Right kidney (tissue), 9 donors: ENCODE measurements around the gene TLE6.
"Not testable (repeated sequence)": the region's sequence is repeated elsewhere in the genome, so short reads cannot be mapped to it uniquely, and the experiment has no call there.

Source experiments
- DNase-seq: peaks from one replicate; pipeline ENCODE4 v3.0.0-alpha.2; 2016
- long read RNA-seq, 8 donors: transcript quantifications; one replicate each; lab custom pipeline, GENCODE V29; 2026

The TLE6 gene
- long read RNA-seq, donor 1, partial matches to known transcripts, result 177 of 199 reads
- long read RNA-seq, donor 1, other reads (novel, unspliced or antisense), result 22 of 199 reads
- long read RNA-seq, donor 2, result 0 reads
- long read RNA-seq, donor 3, result 0 reads
- long read RNA-seq, donor 4, partial matches to known transcripts, result 195 of 195 reads
- long read RNA-seq, donor 4, other reads (novel, unspliced or antisense), result 0 of 195 reads
- long read RNA-seq, donor 5, partial matches to known transcripts, result 0 of 1 reads
- long read RNA-seq, donor 5, other reads (novel, unspliced or antisense), result 0 of 1 reads
- long read RNA-seq, donor 6, result 0 reads
- long read RNA-seq, donor 7, result 0 reads
- long read RNA-seq, donor 8, partial matches to known transcripts, result 0 of 1 reads
- long read RNA-seq, donor 8, other reads (novel, unspliced or antisense), result 0 of 1 reads

- DNase-seq, result peak; percentile 88
Observed at GRCh38 chr19:2977001-2977745, at the start of gene TLE6. TLE6 (plus strand) TSS chr19:2977564; CDS start chr19:2978234, 670 bp downstream.

DNA sequence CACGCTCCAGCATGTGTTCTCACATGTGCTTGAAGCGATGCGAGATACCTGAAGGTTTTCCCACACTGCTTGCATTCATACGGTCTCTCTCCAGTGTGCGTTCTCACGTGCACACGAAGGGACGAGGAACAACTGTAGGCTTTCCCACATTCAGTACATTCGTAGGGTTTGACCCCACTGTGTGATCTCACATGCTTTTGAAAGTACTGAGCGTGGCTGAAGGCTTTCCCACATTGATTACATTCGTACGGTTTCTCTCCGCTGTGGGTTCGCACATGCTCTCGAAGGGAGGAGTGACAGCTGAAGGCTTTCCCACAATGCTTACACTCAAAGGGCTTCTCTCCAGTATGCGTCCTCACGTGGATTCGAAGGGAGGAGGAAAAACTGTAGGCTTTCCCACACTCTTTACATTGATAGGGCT lies 43.9 kb upstream of the TLE6 start:
- DNase-seq, result no peak

GRCh38 chr19:2935863-2936262 lies 41.5 kb upstream of the TLE6 start:
- not testable (repeated sequence) for DNase-seq

GRCh38 chr19:2942928-2943640 lies 34.3 kb upstream of the TLE6 start:
- no peak for DNase-seq

DNA sequence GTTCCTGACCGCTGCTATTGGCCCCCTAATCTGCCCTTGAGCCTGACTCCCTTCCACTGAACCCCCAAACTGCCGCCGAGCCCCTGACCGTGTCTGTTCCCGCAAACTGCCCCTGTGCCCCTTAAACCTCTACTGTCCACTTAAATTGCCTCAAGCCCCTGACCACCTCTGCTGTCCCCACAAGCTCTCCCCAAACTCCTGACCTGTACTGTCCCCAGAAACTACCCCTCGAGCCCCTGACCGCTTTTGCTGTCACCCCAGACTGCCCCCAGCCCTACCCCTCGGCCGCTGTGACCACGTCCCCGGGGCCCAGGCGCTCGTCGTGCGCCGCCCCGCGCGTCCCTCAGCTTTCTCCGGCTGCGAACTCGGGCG lies 33.0 kb upstream of the TLE6 start:
- no peak for DNase-seq

DNA sequence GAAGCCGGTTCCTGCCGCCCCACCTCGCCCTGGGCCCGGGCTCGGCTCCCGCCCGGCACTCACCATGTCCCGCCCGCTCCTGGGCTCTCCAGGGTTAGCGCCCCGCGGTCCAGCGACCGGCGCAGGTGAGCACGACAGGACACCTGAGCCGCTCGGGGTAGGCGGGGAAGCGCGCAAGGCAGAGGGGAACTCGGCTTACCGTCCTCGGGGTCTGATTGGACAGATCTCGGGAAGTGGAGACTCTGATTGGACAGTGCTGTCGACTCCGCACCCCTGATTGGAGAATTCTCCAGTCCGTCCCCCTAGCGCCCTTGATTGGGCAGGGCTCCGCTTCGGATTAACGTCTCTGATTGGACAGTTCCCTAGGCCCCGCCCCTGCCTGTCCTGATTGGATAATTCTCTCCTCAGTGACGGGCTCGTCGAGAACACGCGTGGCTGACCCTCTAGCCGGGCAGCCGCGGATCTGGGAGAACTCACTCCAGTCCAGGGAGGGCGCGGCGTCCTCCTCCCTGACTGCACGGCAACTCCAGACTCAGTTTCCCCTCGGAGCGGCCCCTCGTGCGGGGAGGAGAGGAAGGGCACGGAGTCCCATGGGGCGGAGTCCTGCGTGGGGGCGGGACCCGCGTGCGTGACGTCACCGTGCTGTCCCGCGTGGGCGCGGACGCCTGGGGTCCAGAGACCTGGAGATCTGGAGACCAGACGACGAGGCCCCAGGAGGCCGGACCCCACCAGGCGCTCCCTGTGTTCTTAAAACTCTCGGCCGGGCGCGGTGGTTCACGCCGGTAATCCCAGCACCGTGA lies 32.4 kb upstream of the TLE6 start, which contains the start of gene ZNF77:
ZNF77 (minus strand) TSS at position 197 of the 800 bp plus-strand sequence; CDS start at position 66, 131 bp downstream.
- DNase-seq, result peak; percentile 96

DNA sequence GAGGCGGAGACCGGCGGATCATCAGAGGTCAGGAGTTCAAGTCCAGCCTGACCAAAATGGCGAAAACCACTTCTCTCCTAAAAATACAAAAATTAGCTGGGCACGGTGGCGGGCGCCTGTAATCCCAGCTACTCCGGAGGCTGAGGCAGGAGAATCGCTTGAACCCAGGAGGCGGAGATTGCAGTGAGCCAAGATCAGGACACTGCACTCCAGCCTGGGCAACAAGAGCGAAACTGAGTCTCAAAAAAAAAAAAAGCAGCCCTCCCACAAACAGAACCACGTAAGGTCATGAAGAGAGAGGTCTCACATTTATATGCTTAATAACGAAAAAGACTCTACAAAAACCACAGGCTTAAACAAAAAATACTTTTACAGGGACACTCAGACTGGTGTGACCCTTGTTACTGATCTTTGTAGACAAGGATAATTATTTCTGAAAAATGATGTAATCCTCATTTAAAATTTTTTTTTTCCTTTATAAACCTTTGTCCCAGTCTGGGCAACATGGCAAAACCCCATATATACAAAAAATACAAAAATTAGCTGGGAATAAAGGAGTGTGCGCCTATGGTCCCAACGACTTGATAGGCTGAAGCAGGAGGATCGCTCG lies 31.7 kb upstream of the TLE6 start:
- DNase-seq, result no peak

GRCh38 chr19:2949939-2950285 lies 27.5 kb upstream of the TLE6 start:
- no peak for DNase-seq

DNA sequence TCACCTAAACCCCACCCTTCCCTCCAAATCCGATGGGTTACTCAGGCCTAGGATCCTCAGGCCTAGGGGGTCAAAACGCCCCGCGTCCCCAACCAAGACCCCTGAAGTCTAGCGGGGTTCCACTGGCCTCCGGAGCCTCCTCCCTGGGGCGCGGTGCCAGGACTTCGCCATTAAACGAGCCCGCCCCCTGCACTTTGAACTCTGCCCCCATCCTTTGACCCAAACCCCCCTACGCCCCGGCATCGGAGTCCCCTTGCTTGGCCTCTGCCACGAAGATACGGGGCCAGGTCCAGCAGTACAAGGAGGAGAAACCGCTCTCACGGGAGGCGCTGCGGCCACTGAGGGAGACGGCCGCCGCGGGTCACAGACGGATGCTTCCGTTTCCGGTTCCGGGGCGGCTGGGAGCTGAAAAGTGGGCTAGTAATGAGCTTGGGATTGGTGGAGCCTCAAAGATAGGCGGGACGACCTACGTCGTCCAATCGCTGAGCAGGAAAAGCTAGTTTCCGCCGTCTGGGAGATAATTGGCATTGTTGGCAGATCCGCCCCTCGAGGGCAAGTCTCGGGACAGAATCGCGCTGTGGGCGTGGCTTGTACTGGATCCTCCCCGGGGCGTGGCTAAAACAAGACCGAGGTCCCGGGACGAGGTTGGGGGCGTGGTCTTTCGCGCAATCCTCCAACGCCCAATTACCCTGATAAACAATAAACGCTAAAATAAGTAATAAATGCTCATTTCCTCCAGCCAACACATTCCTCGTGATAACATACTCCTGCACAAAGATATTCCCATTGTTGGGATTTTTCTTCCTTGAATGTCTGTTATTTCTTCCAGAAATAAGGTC lies 26.9 kb upstream of the TLE6 start:
- DNase-seq, result peak; percentile 95

DNA sequence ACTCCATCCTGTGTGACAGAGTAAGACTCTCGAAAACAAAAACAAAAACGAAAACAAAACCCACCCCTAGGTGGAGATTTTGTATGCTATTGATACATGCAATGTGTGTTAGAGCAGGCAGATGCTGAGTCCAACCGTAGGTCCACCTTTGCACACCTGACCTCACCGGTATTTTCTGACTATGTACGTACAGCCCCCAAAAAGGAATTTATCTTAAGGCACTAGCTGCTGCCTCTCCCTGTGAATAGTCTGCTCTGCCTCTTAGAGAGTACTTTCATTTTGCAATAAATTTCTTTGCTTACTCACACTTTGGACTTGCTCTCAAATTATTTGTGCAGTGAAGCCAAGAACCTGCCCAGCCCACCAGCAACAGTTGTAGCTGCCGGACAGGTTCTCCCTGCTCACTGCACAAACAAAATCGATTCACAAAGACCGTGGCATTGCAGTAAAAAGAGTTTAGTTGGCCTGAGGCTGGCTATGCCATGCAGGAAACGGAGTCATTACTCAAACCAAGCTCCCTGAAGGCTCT lies 24.3 kb upstream of the TLE6 start:
- no peak for DNase-seq

DNA sequence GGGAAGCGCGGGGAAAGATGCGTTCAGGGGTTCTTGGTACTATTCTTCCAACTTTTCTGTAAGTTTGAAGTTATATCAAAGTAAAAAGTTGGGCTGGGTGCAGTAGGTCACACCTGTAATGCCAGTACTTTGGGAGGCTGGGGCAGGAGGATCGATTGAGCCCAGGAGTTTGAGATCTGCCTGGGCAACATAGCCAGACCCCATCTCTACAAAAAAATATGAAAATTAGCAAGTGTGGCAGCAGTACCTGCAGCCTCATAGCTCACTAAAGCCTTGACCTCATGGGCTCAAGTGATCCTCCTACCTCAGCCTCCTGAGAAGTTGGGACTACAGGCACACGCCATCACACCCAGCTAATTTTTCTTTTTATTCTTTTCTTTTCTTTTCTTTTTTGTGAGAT lies 20.2 kb upstream of the TLE6 start:
- no peak for DNase-seq

DNA sequence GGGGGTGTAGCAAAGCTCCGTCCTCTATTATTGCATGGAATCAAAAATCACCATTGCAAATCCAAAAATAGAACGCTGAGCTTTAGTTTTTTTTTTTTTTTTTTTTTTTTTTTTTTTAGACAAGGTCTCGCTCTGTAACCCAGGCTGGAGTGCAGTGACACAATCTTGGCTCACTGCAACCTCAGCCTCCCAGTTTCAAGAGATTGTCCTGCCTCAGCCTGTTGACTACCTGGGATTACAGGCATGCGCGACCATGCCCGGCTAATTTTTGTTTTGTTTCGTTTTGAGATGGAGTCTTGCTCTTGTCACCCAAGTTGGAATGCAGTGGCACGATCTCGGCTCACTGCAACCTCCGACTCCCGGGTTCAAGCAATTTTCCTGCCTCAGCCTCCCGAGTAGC lies 17.2 kb upstream of the TLE6 start:
- no peak for DNase-seq

DNA sequence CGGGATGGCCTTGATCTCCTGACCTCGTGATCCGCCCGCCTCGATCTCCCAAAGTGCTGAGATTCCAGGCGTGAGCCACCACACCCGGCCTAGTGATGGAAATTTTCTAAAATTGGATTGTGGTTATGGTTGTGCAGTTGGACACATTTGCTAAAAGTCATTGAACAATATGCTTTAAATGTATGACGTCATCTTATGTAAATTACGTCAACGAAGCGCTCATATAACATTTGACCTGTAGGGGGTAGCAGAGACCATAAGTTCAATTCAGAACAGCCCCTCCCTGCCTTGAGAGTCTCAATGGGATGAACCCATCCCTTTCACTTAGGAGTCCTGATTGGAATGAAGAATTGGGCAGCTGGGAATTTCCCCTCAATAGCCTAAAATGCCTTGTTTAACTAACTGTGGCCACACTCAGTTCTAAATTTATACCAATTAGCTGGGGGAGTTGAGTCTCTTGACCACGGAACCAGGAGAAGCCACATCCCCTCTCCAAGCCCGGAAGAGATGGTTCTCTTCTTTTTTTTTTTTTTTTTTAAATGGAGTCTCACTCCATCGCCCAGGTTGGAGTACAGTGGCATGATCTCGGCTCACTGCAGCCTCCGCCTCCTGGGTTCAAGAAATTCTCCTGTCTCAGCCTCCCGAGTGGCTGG lies 15.2 kb upstream of the TLE6 start:
- DNase-seq, result peak; percentile 71

DNA sequence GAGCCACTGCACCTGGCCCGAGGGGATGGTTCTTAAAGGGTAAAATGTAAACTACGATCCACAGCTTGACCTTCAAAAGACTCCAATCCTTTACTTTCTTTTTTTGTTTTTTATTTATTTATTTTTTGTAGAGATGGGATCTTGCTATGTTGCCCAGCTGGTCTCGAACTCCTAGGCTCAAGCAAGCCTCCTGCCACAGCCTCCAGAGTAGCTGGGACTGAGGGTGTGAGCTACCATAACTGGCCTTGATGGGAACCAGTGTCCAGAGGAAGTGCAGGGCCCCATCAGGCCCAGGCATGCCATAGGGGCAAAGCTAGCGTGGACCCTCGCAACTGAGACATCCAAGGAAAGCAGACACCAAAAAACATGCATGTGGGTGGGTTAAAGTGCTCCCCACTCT lies 14.2 kb upstream of the TLE6 start:
- DNase-seq, result no peak

DNA sequence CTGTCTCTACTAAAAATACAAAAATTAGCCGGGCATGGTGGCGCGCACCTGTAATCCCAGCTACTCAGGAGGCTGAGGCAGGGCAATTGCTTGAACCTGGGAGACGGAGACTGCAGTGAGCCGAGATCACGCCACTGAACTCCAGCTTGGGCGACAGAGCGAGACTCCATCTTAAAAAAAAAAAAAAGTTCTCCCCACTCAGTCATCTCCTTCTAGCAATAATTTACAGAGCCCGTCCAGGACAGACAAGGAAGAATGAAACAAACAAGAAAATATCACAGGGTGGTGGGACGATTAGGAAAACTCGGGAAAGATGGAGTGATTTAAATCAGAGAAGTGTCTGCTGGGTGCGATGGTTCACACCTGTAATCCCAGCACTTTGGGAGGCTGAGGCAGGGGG lies 13.7 kb upstream of the TLE6 start:
- not testable (repeated sequence) for DNase-seq

DNA sequence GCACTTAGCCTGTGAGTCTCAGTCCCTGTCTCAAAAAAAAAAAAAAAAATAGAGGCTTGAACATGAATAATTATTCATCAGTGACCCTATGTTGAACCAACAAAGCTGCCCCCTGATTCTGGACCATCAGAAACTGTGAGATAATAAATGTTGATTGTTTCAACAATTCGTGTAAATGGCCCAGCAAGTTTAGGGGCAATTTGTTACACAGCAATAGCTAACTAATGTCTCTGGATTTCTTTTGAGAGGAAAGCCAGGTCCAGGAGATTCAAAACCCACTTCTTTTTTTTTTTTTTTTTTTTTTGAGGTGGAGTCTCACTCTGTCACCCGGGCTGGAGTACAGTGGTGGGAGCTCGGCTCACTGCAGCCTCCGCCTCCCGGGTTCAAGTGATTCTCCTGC lies 12.5 kb upstream of the TLE6 start:
- DNase-seq, result no peak

- no peak for DNase-seq
Observed at GRCh38 chr19:2967972-2968371, 9.4 kb upstream of the TLE6 start.

- peak; percentile 67 for DNase-seq
Observed at GRCh38 chr19:2969104-2969504, 8.3 kb upstream of the TLE6 start.

- no peak for DNase-seq
Observed at GRCh38 chr19:2970201-2970835, 7.0 kb upstream of the TLE6 start.
